ENCODE measurements around the gene ANLN.

GRCh38 chr7:36369171-36369570 is 20.5 kb upstream of the ANLN start:
- TF ChIP-seq CTCF (IDR thresholded peaks at IDR 0.05; ENCODE audit: low read depth, low read length) (no peak), POLR2A (IDR thresholded peaks at IDR 0.05; ENCODE audit: extremely low read depth, insufficient read length) (no peak), MAX (IDR thresholded peaks at IDR 0.05; ENCODE audit: low read depth, low read length) (no peak)

All from NB4 (cell line).